CD14-positive monocyte (primary cell): ENCODE data around the gene MINAR1. TPM values are rescaled to one million over a fixed set of nuclear protein-coding genes. Genes with fewer than 3 reads are reported as not detected.

Experiments used
- DNase-seq, 3 donors: peaks; one replicate each; pipeline ENCODE4 v3.0.0-alpha.2; 2011 to 2022
- H2AFZ ChIP-seq: 2 replicates; pipeline ENCODE4 v1.6.0; 2012; ENCODE audit warnings: mild to moderate bottlenecking, low read depth, low read length, inconsistent platforms; ENCODE audit not compliant: insufficient read depth, poor library complexity, severe bottlenecking
- H3K27ac ChIP-seq, 2 donors: 1 replicate in 1 of 2; 2 replicates in 1 of 2; pipeline ENCODE4 v1.5.1; 2012 to 2013; ENCODE audit warnings: low read length in 2 of 2, control low read depth in 1 of 2, inconsistent platforms in 1 of 2, low read depth in 1 of 2, mild to moderate bottlenecking in 1 of 2
- H3K27me3 ChIP-seq, 2 donors: one replicate each; pipeline versions ENCODE4 v1.6.0 to v1.6.1; 2011 to 2013; ENCODE audit warnings: low read length in 2 of 2; ENCODE audit not compliant: control insufficient read depth in 2 of 2, insufficient read depth in 2 of 2
- H3K36me3 ChIP-seq, 2 donors: replicated peaks in 1 of 2; 1 replicate in 1 of 2; 2 replicates in 1 of 2; pipeline versions ENCODE4 v1.5.1 to v1.6.1; 2012 to 2013; ENCODE audit warnings: low read length in 2 of 2, control low read depth in 1 of 2, inconsistent platforms in 1 of 2, mild to moderate bottlenecking in 1 of 2; ENCODE audit not compliant: insufficient read depth in 2 of 2, control insufficient read depth in 1 of 2
- H3K4me1 ChIP-seq, 2 donors: 1 replicate in 1 of 2; 2 replicates in 1 of 2; pipeline versions ENCODE4 v1.5.1 to v1.6.1; 2012 to 2013; ENCODE audit warnings: low read length in 2 of 2, control low read depth in 1 of 2, inconsistent platforms in 1 of 2, mild to moderate bottlenecking in 1 of 2, moderate library complexity in 1 of 2; ENCODE audit not compliant: insufficient read depth in 2 of 2, control insufficient read depth in 1 of 2
- H3K4me2 ChIP-seq: replicated peaks from 2 replicates; pipeline ENCODE3; 2012; ENCODE audit warnings: low read length, moderate library complexity, mild to moderate bottlenecking; ENCODE audit not compliant: poor library complexity, severe bottlenecking; ENCODE audit errors: extremely low read depth
- H3K4me3 ChIP-seq, 3 experiments: fragments of 200-600 bp in 1 of 3; sonication (generic) in 1 of 3; replicated peaks in 1 of 3; 1 replicate in 2 of 3; 2 replicates in 1 of 3; pipeline ENCODE4 v1.5.1; 2011 to 2013; ENCODE audit warnings: low read length in 3 of 3, mild to moderate bottlenecking in 3 of 3, control low read depth in 2 of 3, low read depth in 2 of 3, inconsistent platforms in 1 of 3, moderate library complexity in 1 of 3
- H3K79me2 ChIP-seq: 2 replicates; pipeline ENCODE4 v1.6.0; 2012; ENCODE audit warnings: mild to moderate bottlenecking, control low read depth, inconsistent platforms, low read length, moderate library complexity; ENCODE audit not compliant: insufficient read depth
- H3K9ac ChIP-seq: 2 replicates; pipeline ENCODE4 v1.6.0; 2017; ENCODE audit warnings: low read length, mild to moderate bottlenecking; ENCODE audit not compliant: insufficient read depth, poor library complexity, severe bottlenecking
- H3K9me3 ChIP-seq, 2 donors: replicated peaks in 1 of 2; 1 replicate in 1 of 2; 2 replicates in 1 of 2; pipeline versions ENCODE4 v1.5.1 to v1.6.1; 2012 to 2013; ENCODE audit warnings: low read length in 2 of 2, control low read depth in 1 of 2; ENCODE audit not compliant: control insufficient read depth in 1 of 2, insufficient read depth in 1 of 2
- H4K20me1 ChIP-seq: 2 replicates; pipeline ENCODE4 v1.6.0; 2012; ENCODE audit warnings: mild to moderate bottlenecking, low read length, control low read depth, moderate library complexity; ENCODE audit not compliant: insufficient read depth
- H3K27ac Mint-ChIP-seq, 7 donors: one replicate each; pipeline ENCODE4 v1.8.0; 2020; ENCODE audit warnings: mild to moderate bottlenecking in 7 of 7, mixed read lengths in 7 of 7, moderate library complexity in 6 of 7, inconsistent platforms in 2 of 7
- H3K27me3 Mint-ChIP-seq, 3 donors: one replicate each; pipeline ENCODE4 v1.8.0; 2021 to 2022; ENCODE audit warnings: low read depth in 3 of 3, mild to moderate bottlenecking in 3 of 3, mixed read lengths in 3 of 3, moderate library complexity in 3 of 3, inconsistent platforms in 1 of 3
- H3K36me3 Mint-ChIP-seq, 2 donors: one replicate each; pipeline ENCODE4 v1.8.0; 2020; ENCODE audit warnings: mixed read lengths in 2 of 2, inconsistent platforms in 1 of 2, mild to moderate bottlenecking in 1 of 2
- H3K4me1 Mint-ChIP-seq: one replicate; pipeline ENCODE4 v1.8.0; 2020; ENCODE audit warnings: mild to moderate bottlenecking, mixed read lengths
- H3K4me3 Mint-ChIP-seq, 2 donors: one replicate each; pipeline ENCODE4 v1.8.0; 2020; ENCODE audit warnings: mild to moderate bottlenecking in 2 of 2, mixed read lengths in 2 of 2, moderate library complexity in 1 of 2
- H3K9me3 Mint-ChIP-seq, 7 donors: one replicate each; pipeline ENCODE4 v1.8.0; 2020 to 2022; ENCODE audit warnings: mixed read lengths in 7 of 7, mild to moderate bottlenecking in 6 of 7, moderate library complexity in 6 of 7, inconsistent platforms in 2 of 7
- CTCF ChIP-seq: fragments of 200-600 bp; IDR thresholded peaks from one replicate; pipeline ENCODE4 v1.8.0; 2022; ENCODE audit warnings: antibody characterized with exemption, mild to moderate bottlenecking
- WGBS: methylation state at CpG from one replicate; pipeline ENCODE4 v1.1.5; 2013; ENCODE audit warnings: missing lambda C conversion rate; ENCODE audit not compliant: insufficient coverage; 5-methylcytosine and 5-hydroxymethylcytosine counted together
- intact Hi-C, 2 donors: fragments of 100-400 bp; cut with micrococcal nuclease; formaldehyde crosslinking; loops; one replicate each; pipeline versions ENCODE4 v1.15.0 to v1.15.1; 2023
- polyA plus RNA-seq, 3 donors: library from polyadenylated mRNA; depleted of rRNA in 1 of 3; unstranded in 2 of 3; stranded (reverse) in 1 of 3; fragments of 300-500 nt in 2 of 3; fragments of >200 nt in 1 of 3; fragmentation: Illumina TruSeq in 2 of 3; gene quantifications; 1 replicate in 2 of 3; 2 replicates in 1 of 3; pipeline ENCODE4 v1.2.3, GENCODE V29; 2012 to 2021

Gene MINAR1
- polyA plus RNA-seq, 3 donors = 0.04 to 0.19 TPM; not detected in 1

- Histone ChIP-seq H3K27ac (no peak overlapping the region), H3K36me3 (no peaks in the 10 kb centered on the region), H3K9me3 (no peaks in the 10 kb centered on the region), H2AFZ (no peak overlapping the region), H3K9ac (no peak overlapping the region), H3K4me3 (no peak overlapping the region), H4K20me1 (no peaks in the 10 kb centered on the region), H3K4me1 (no peaks in the 10 kb centered on the region), H3K4me2 (no peak overlapping the region), H3K79me2 (no peaks in the 10 kb centered on the region), H3K27me3 (no peaks in the 10 kb centered on the region)
- intact Hi-C loops = no loop called here
- H3K9me3 Mint-ChIP-seq = peaks cover 0 to 2% (median 0%) of the 10 kb centered on the region in 7 donors
- H3K4me1 Mint-ChIP-seq = no peaks in the 10 kb centered on the region
- 85% methylated on average over 6 of the region's 6 CpGs for WGBS
- H3K27ac Mint-ChIP-seq = no peak overlapping the region
- no peak overlapping the region for H3K4me3 Mint-ChIP-seq
- H3K36me3 Mint-ChIP-seq = no peaks in the 10 kb centered on the region
- peaks cover 2 to 8% (median 3%) of the 10 kb centered on the region in 3 donors for H3K27me3 Mint-ChIP-seq
- TF ChIP-seq CTCF = no peak
- no peak for DNase-seq
Measured at GRCh38 chr15:79458491-79458890, 26.4 kb downstream of the MINAR1 start.

- no peaks in the 10 kb centered on the region for H3K4me1 Mint-ChIP-seq
- H3K4me3 ChIP-seq = no peak overlapping the region
- peaks cover 0 to 2% (median 0%) of the 10 kb centered on the region in 7 donors for H3K9me3 Mint-ChIP-seq
- no peaks in the 10 kb centered on the region for H3K36me3 ChIP-seq
- no peak overlapping the region for H3K27ac ChIP-seq
- no CpG with 5 or more reads among the region's 1 CpG for WGBS
- no peaks in the 10 kb centered on the region for H3K27me3 ChIP-seq
- H4K20me1 ChIP-seq = no peaks in the 10 kb centered on the region
- H3K4me1 ChIP-seq = no peaks in the 10 kb centered on the region
- no peak overlapping the region for H3K4me2 ChIP-seq
- H3K9me3 ChIP-seq = no peaks in the 10 kb centered on the region
- no peak overlapping the region for H2AFZ ChIP-seq
- H3K4me3 Mint-ChIP-seq = no peak overlapping the region
- no peaks in the 10 kb centered on the region for H3K79me2 ChIP-seq
- no peaks in the 10 kb centered on the region for H3K36me3 Mint-ChIP-seq
- H3K27ac Mint-ChIP-seq = no peak overlapping the region
- intact Hi-C loops = no loop called here
- H3K27me3 Mint-ChIP-seq = peaks cover 2 to 7% (median 3%) of the 10 kb centered on the region in 3 donors
- no peak for TF ChIP-seq CTCF
- no peak for DNase-seq
- H3K9ac ChIP-seq = no peak overlapping the region
Measured at GRCh38 chr15:79459666-79460065, 27.5 kb downstream of the MINAR1 start.
